ENCODE results near the gene OR52B2. TPM values are rescaled to one million over a fixed set of nuclear protein-coding genes. Genes with fewer than 3 reads are reported as not detected.

Gene OR52B2
- total and polyA plus RNA-seq, 2 of the 8 experiments (the other 6 are each of a cell fraction or from before 2014, with no cell fraction given) = 0.15 TPM; not detected in 1

DNA sequence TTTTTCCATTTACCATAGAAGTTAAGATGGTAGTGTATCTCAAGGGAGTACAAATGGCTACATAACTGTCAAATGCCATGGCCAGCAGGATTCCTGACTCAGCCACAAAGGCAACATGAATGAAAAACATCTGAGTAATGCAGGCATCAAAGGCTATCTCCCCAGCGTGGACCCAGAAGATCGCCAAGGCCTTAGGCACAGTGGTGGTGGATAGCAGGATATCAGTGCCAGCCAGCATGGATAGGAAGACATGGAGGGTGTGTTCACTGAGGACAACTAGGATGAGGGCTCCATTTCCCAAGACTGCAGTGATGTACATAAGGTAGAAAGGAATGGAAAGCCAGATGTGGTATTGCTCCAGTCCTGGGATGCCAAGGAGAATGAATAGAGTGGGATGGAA, 18.0 kb downstream of the OR52B2 start:
- Histone ChIP-seq H3K9ac (replicated peaks in 1 of 4; ENCODE audit: extremely low read depth in 1 of 4, low read depth in 3 of 4, low read length in 3 of 4) (no peak overlapping the region), H3K56ac (replicated peaks; ENCODE audit: insufficient read length, low read depth, low read length) (no peak overlapping the region), H3K4me1 (replicated peaks in 1 of 4; ENCODE audit: control insufficient read depth in 3 of 4, insufficient read depth in 4 of 4, low read length in 3 of 4) (peaks cover 0 to 6% (median 0%) of the 10 kb centered on the region in 4 experiments; a peak in 3 of 7 replicates), H4K91ac (replicated peaks; ENCODE audit: insufficient read length, low read length) (no peak overlapping the region), H4K5ac (ENCODE audit: insufficient read length, low read depth, low read length) (no peak overlapping the region), H3K23ac (ENCODE audit: insufficient read length) (no peak overlapping the region), H3K18ac (ENCODE audit: extremely low read depth, low read length) (no peak overlapping the region), H2AFZ (ENCODE audit: low read length) (no peak overlapping the region), H3K79me2 (ENCODE audit: control insufficient read depth in 1 of 2, insufficient read depth in 2 of 2, low read length in 2 of 2) (no peaks in the 10 kb centered on the region), H3K4ac (replicated peaks; ENCODE audit: insufficient read length, low read depth, low read length) (no peak overlapping the region), H3K23me2 (ENCODE audit: low read depth, low read length) (no peaks in the 10 kb centered on the region), H3K9me3 (ENCODE audit: insufficient read depth in 2 of 2, low read depth in 1 of 2, low read length in 1 of 2) (no peaks in the 10 kb centered on the region), H3K14ac (ENCODE audit: insufficient read length) (no peak overlapping the region), H3K27ac (ENCODE audit: low read depth, low read length) (no peak overlapping the region), H4K8ac (ENCODE audit: extremely low read depth, insufficient read depth, low read length) (no peak overlapping the region), H3K4me2 (ENCODE audit: insufficient read depth in 1 of 2, low read depth in 2 of 2, low read length in 2 of 2) (no peak overlapping the region), H3K4me3 (ENCODE audit: extremely low read depth in 1 of 4, insufficient read depth in 2 of 4, low read depth in 3 of 4, low read length in 4 of 4) (no peak overlapping the region), H2BK5ac (ENCODE audit: low read depth, low read length) (no peak overlapping the region), H2BK20ac (ENCODE audit: low read length) (no peak overlapping the region), H2BK15ac (ENCODE audit: low read length) (no peak overlapping the region), H2BK120ac (replicated peaks; ENCODE audit: low read depth, low read length) (no peak overlapping the region), H3K79me1 (ENCODE audit: low read depth, low read length) (no peaks in the 10 kb centered on the region), H3K27me3 (replicated peaks in 1 of 4; ENCODE audit: control insufficient read depth in 3 of 4, extremely low read depth in 1 of 4, insufficient read depth in 3 of 4, low read length in 3 of 4) (no peaks in the 10 kb centered on the region; a peak in 1 of 7 replicates), H4K20me1 (replicated peaks in 1 of 2; ENCODE audit: control insufficient read depth in 1 of 2, insufficient read depth in 2 of 2, low read length in 2 of 2) (no peaks in the 10 kb centered on the region), H2AK5ac (ENCODE audit: low read depth, low read length) (no peak overlapping the region), H3K36me3 (ENCODE audit: control insufficient read depth in 2 of 4, insufficient read depth in 4 of 4, low read length in 3 of 4) (no peaks in the 10 kb centered on the region), H2BK12ac (ENCODE audit: low read depth, low read length) (no peak overlapping the region)
- ChIA-PET CTCF (ENCODE audit: partially characterized antibody) (no interaction called here), POLR2A (ENCODE audit: partially characterized antibody) (no interaction called here)
- TF ChIP-seq, protein P1, sequence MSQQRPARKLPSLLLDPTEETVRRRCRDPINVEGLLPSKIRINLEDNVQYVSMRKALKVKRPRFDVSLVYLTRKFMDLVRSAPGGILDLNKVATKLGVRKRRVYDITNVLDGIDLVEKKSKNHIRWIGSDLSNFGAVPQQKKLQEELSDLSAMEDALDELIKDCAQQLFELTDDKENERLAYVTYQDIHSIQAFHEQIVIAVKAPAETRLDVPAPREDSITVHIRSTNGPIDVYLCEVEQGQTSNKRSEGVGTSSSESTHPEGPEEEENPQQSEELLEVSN (IDR thresholded peaks at IDR 0.05) = no peak
- TF ChIP-seq, protein P2, sequence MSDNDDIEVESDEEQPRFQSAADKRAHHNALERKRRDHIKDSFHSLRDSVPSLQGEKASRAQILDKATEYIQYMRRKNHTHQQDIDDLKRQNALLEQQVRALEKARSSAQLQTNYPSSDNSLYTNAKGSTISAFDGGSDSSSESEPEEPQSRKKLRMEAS (IDR thresholded peaks at IDR 0.05) = no peak
- TF ChIP-seq HDAC2 (IDR thresholded peaks at IDR 0.05; ENCODE audit: borderline replicate concordance in 1 of 2, low read depth in 2 of 2, low read length in 2 of 2) (no peak), SP2 (IDR thresholded peaks at IDR 0.05; ENCODE audit: low read length) (no peak), TCF12 (IDR thresholded peaks at IDR 0.05; ENCODE audit: low read depth, low read length) (no peak), KDM5A (IDR thresholded peaks at IDR 0.05; ENCODE audit: low read length) (no peak), TAF1 (IDR thresholded peaks at IDR 0.05; ENCODE audit: low read depth, low read length) (no peak), KDM4A (IDR thresholded peaks at IDR 0.05; ENCODE audit: low read depth, low read length, severe bottlenecking) (no peak)
- FAIRE-seq (no peak), DNase-seq (ENCODE audit: low read depth in 1 of 2, low spot score in 2 of 2) (no peak)
- WGBS, 2 experiments (ENCODE audit: extremely low coverage in 1 of 2, insufficient coverage in 1 of 2, insufficient read length in 1 of 2, insufficient replicate concordance in 2 of 2, low coverage in 1 of 2, low lambda C conversion rate in 2 of 2, missing lambda C conversion rate in 1 of 2) = 100% methylated on average over 2 of the region's 2 CpGs; no CpG with 5 or more reads in 1 of the 2 experiments
